H7 (cell line): ENCODE data around the gene BCAS1. TPM values are rescaled to one million over a fixed set of nuclear protein-coding genes. Genes with fewer than 3 reads are reported as not detected.

Source experiments
- DNase-seq: peaks from one replicate; pipeline ENCODE4 v3.0.0; 2012
- H3K27me3 ChIP-seq: 2 replicates; pipeline ENCODE4 v1.6.0; 2011; ENCODE audit warnings: mild to moderate bottlenecking, low read length; ENCODE audit not compliant: control insufficient read depth, insufficient read depth
- H3K36me3 ChIP-seq: replicated peaks from 2 replicates; pipeline ENCODE4 v1.5.1; 2011; ENCODE audit warnings: low read length; ENCODE audit not compliant: control insufficient read depth, insufficient read depth
- H3K4me3 ChIP-seq: 2 replicates; pipeline ENCODE4 v1.5.1; 2011; ENCODE audit warnings: low read depth, mild to moderate bottlenecking, control low read depth, low read length, moderate library complexity; ENCODE audit not compliant: insufficient read depth
- total RNA-seq: library from RNA; depleted of rRNA; stranded (reverse); fragments of >200 nt; shearing (Covaris generic); gene quantifications from 2 replicates; pipeline ENCODE4 v1.2.3, GENCODE V29; 2014

BCAS1 gene
- total RNA-seq, 1 experiment from 2014 or later, result 0.07 TPM

DNA sequence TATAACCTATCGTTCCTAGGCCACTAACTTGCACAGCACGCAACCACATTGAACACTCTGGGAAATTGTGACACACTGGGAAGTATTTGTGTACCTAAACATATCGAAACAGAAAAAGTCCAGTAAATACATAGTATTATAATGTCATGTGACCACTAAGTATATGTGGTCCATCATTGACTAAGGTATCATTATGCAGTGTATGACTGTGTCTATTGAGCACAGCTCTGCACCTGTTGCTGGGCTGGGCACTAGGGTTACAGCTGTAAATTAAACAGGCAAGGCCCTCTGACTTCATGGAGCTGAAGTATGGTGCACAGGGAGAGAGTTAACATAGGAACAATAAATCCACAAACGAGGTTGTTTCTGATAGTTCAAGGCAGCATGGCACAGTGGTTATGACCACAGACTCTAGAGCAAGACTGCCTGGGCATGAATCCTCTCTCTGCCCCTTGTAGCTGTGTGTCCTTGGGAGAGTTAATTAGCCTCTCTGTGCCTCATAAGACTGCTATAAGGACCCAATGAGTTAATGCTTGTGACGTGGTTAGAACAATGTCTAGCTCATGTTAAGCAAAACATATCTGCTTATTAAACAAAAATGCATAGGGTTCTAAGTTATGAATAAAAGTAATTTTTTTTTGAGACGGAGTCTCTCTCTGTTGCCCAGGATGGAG lies 10.6 kb downstream of the BCAS1 start:
- H3K27me3 ChIP-seq, result no peaks in the 10 kb centered on the region
- no peaks in the 10 kb centered on the region for H3K36me3 ChIP-seq
- no peak for DNase-seq
- H3K4me3 ChIP-seq, result no peak overlapping the region

DNA sequence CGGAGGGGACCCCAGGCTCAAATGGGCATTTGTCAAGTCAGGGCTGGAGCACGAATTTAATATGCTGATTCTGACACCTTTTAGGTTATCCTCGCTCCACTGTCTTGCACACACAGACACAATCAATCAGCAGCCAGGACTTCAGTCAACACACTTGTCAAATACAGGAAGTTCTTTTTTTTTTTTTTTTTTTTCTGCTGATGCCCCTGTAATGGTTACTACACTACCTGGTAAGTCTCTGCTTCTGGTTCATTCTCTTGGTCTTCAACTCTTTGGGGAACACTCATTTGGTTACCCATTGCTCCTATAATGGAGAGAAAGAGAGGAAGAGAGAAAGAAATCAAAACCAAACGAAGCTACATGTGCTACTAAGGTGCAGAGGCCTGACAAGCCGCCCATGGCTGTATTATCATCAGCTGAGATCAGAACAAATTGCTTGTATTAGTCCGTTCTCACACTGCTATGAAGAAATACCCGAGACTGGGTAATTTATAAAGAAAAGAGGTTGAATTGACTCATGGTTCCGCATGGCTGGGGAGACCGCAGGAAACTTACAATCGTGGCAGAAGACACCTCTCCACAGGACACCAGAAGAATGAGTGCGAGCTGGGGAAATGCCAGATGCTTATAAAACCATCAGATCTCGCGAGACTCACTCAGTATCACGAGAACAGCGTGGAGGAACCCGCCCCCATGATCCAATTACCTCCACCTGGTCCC lies 11.8 kb downstream of the BCAS1 start:
- H3K4me3 ChIP-seq, result no peak overlapping the region
- H3K36me3 ChIP-seq, result no peaks in the 10 kb centered on the region
- DNase-seq, result no peak
- H3K27me3 ChIP-seq, result no peaks in the 10 kb centered on the region

DNA sequence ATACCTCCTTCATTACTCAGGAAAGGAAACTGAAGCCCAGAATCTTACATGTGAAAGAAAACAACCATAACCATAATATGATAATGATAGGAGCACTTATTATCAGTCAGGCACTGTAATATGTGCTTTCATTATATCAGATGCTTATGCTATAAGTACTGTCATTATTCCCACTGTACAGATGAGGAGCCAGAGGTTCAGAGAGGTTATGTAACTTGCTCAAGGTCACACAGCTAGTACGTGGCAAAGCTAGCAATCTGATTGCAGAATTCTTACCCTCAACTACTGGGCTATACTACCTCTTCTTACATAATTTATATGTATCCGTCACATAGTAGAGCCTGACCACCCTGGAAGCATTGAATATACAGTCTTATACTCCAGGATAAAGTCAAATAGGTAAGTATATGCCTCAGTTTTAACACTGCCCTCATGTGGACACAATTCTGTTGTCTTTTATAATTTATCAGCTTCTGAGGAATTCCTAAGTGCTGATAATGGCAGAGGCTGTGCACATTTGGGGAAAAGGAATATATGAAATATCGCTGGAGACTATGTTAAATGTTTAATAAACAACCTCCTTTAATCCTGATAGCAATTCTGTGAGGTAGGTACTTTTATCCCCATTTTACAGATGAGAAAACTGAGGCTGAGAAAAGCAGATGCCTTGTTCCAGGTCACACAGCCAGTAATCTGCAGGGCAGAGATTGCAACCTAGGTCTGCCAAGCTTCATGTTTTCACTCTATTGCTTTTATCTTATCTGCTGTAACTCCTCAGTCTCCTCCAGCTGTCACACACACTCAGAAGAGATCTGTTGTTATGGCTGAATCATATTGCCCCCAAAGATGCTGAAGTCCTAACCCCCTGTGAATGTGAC lies 13.4 kb downstream of the BCAS1 start:
- Histone ChIP-seq H3K4me3 (no peak overlapping the region), H3K36me3 (no peaks in the 10 kb centered on the region), H3K27me3 (no peaks in the 10 kb centered on the region)
- no peak for DNase-seq

DNA sequence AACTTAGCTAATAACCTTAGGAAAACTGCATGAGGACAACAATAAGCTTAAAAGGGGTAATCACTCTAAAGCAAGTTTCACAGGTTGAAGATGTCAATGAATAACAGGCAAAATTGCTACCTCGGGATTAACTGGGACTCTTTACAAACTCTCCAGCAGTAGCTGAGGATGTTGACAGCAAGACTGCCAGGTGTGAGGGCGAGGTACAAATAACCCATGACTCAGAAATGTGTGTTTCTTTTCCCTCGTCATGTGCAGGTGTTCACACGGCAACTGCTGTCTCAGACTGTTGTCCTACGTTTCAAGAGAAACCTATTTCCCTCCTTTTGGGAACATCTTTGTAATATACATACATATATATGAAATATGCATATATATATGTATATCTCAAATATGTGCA lies 15.9 kb downstream of the BCAS1 start:
- no peaks in the 10 kb centered on the region for H3K27me3 ChIP-seq
- H3K36me3 ChIP-seq, result no peaks in the 10 kb centered on the region
- no peak overlapping the region for H3K4me3 ChIP-seq
- DNase-seq, result no peak

DNA sequence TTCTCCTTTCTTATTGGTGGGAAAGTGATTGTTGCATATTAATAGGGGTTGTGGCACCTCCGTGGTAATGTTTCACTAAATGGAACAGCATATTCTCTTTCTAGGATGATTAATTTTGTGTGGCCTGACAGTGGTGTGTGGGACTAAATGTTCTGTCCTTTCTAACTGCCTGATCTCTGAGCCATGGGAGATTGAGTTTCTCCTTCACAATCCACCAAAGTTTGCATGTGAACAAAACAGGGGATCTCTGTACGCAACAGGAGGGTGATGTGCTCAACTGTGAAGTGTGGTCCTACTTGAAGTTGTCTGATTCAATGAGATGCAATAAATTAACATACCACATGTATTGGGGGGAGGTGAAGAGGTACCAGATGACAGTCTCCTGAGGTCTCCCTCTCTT lies 19.3 kb downstream of the BCAS1 start:
- Histone ChIP-seq H3K4me3 (no peak overlapping the region), H3K27me3 (no peaks in the 10 kb centered on the region)
- no peak for DNase-seq

DNA sequence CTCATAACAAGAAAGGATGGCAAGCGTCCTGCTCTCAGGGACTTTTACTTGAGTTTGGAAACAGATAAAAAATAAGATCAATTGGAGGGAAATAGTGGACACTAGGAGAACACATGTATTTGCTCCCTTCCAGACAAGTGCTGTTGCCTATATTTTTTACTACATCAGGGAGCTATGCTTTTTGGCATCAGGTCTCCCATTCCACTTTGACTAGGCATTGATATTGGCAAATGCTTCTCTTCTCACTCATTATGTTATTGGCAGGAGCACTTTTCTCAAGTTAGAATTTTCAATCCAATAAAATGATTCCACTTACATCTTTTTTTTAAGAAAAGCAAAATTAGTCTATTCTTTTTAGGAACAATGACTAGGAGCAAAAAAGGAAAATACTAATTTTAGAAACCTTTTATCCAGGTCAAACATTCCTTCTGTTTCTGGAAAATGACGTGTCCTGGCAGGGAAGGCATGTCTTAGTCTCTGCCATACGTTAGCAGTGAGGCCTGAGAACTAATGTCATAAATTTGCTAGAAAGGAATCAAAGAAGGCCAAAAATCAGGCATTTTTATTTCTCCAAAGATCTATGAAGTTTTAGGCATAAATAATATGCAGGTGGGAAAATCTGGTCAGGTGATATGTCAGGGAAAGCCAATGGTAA lies 21.4 kb downstream of the BCAS1 start:
- DNase-seq, result no peak
- no peaks in the 10 kb centered on the region for H3K36me3 ChIP-seq
- H3K27me3 ChIP-seq, result no peaks in the 10 kb centered on the region
- no peak overlapping the region for H3K4me3 ChIP-seq

More for the DNA sequence above, 19.3 kb downstream of the BCAS1 start:
- H3K36me3 ChIP-seq, result no peaks in the 10 kb centered on the region

DNA sequence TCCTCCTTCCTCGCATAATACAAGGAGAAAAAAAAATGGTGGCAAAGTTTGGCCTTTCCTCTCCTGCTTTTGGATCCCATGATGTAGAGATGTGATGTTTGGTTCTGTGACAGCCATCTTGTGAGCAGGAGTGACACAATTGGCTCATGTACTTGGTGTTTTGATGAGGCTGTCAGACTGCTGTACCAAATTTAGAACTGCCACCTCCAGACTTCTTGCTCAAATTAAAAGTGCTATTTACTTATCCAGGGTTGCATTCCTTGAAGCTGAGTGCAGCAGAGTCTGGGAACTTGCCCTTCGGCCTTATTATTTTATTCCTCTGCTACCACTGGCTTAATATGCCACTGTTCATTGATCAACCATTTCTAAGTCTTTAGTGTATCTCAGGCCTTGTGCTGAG lies 21.9 kb downstream of the BCAS1 start:
- H3K36me3 ChIP-seq, result no peaks in the 10 kb centered on the region
- no peaks in the 10 kb centered on the region for H3K27me3 ChIP-seq
- DNase-seq, result no peak
- no peak overlapping the region for H3K4me3 ChIP-seq

DNA sequence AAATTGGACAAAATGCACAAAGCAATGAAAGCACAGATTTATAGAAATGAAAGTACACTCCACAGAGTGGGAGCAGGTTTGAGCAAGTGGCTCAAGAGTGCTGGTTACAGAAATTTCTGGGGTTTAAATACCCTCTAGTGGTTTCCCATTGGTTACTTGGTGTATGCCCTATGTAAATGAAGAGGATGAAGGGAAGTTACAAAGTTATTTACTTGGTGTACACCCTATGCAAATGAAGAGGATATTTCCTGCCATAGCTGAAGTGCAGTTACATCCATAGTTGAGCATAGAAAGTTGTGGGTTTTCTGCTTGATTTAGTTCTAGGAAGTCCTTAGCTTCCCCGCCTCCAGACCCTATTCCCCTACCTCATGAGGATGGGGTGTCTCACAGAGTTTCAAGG lies 22.7 kb downstream of the BCAS1 start:
- Histone ChIP-seq H3K4me3 (no peak overlapping the region), H3K27me3 (no peaks in the 10 kb centered on the region), H3K36me3 (no peaks in the 10 kb centered on the region)
- DNase-seq, result no peak

DNA sequence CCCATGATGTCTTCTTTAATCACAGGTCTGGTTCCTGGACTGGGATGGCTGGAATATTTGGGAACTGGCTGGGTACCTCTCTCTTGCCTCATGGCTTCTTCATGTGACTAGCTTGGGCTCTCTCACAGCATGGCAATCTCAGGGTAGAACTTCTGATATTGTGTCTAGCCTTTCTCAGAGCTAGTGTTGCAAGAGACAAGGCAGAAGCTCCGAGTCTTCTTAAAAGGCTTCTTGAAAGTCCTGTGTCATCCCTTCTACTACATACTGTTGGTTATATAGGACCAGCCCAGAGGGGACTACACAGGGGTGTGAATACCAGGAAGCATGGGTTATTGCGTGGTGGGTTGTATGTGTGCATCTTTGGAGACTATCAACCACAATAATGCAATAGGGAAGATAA lies 23.3 kb downstream of the BCAS1 start:
- DNase-seq, result no peak
- no peaks in the 10 kb centered on the region for H3K27me3 ChIP-seq
- H3K4me3 ChIP-seq, result no peak overlapping the region
- H3K36me3 ChIP-seq, result no peaks in the 10 kb centered on the region

DNA sequence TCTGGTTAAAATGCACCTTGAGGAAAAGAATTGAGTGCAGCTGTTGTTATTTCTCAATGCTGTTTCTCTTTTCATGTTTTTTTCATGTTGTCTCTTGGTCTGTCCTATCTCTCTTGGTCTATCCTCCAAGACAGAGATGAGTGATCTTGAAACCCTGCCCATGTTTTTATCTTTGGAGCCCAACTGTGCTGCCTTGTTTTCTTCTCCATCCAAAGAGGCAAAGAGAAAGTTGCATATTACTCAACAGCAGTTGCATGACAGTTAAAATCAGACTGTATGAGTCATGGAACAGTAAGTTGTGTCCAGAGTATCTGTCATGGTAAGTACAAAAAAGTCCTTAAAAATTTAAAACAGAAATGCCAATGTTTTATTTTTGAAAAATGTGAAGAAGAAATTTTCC lies 26.2 kb downstream of the BCAS1 start:
- DNase-seq, result no peak
- no peaks in the 10 kb centered on the region for H3K27me3 ChIP-seq
- H3K4me3 ChIP-seq, result no peak overlapping the region
- no peaks in the 10 kb centered on the region for H3K36me3 ChIP-seq

DNA sequence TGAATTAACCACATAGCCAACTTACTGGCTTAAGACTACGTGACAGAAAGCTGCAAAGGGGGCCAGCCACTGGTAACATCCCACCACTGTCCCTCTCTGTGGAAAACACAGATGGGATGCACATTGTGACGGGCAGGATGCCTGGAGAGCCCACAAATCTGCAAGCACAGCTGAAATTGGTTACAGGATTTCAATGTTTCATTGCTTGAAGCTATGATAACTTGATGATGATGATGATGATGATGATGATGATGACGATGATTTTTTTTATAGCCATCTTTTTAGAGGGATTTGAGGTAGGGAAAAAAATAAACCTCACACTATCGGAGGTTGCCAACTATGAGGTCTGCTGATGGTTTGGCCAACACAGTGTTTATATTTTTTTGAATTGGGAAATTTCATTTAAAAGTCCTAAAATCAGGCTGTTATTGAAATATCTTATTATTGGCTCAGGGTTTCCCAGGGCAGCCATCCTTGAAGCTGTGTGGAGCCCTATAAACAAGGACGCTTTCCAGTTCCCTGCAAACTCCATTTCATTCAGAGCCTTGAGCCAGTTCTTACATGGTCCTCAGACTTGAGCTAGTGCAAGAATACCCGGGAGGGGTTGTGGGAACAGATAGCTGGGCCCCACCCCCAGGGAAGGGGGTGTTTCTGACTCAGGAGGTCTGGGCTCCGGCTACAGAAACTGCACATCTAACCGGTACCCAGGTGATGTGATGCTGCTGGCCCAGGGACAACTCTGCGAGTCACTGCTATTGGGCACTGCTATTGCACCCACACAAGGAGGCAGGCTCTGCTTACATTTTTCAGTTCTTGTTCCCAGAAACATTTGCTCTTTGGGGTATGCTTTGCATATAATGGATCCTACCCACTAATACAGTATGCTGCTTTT lies 27.1 kb downstream of the BCAS1 start:
- no peak for DNase-seq
- Histone ChIP-seq H3K36me3 (no peaks in the 10 kb centered on the region), H3K4me3 (no peak overlapping the region), H3K27me3 (no peaks in the 10 kb centered on the region)

DNA sequence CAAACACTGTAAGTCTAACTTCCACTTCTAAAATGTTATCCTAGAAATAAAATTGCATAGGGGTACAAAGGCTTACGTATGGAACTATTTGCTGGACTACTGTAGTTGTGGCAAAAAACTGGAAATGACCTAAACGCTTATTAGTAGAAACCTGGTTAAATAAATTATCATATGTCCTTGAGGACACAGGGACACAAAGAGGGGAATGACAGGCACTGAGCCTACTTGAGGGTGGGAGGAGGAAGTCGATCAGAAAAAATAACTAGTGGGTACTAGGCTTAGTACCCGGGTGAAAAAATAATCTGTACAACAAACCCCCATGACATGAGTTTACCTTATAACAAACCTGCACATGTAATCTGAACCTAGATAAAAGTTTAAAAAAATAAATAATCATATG lies 28.4 kb downstream of the BCAS1 start:
- Histone ChIP-seq H3K27me3 (no peaks in the 10 kb centered on the region), H3K4me3 (no peak overlapping the region), H3K36me3 (no peaks in the 10 kb centered on the region)
- DNase-seq, result no peak

DNA sequence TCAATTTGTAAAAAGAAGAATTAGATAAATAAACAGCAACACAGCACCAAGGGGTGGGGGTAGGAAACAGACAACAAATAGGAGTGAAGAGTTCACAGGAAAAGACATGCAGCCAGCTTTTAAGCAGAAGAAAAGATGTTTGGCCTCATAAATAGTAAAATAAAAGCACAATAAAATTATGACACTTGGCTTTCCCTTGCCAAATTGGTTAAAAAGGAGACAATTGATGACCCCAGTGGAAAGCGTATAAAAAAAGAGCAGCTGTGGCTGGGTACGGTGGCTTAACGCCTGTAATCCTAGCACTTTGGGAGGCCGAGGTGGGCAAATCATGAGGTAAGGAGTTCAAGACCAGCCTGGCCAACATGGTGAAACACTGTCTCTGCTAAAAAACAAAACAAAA lies 29.1 kb downstream of the BCAS1 start:
- DNase-seq, result no peak
- Histone ChIP-seq H3K36me3 (no peaks in the 10 kb centered on the region), H3K27me3 (no peaks in the 10 kb centered on the region), H3K4me3 (no peak overlapping the region)

DNA sequence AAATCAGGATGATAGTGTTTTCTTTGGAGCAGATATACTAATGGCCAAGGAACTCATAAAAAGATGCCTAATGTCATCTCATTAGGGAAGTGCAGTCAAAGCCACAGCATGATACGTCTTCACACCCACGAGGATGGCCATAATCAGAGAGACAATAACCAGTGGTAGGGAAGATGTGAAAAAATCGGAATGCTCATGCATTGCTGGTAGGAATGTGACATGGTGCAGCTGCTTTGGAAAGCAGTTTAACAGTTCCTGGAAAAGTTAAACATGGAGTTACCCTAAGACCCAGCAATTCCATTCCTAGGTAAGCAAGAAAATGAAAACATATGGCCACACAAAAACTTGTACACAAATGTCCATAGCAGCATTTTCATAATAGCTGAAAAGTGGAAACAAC lies 29.9 kb downstream of the BCAS1 start:
- H3K4me3 ChIP-seq, result no peak overlapping the region
- H3K36me3 ChIP-seq, result no peaks in the 10 kb centered on the region
- no peak for DNase-seq

More for the DNA sequence above, 29.9 kb downstream of the BCAS1 start:
- H3K27me3 ChIP-seq, result no peaks in the 10 kb centered on the region
